Ovary (tissue), 9 donors: ENCODE data around the gene ABCA12. TPM values are rescaled to one million over a fixed set of nuclear protein-coding genes. Genes with fewer than 3 reads are reported as not detected.

Source experiments
- DNase-seq, 5 donors: peaks; one replicate each; pipeline ENCODE4 v3.0.0-alpha.2; 2019 to 2020
- H3K27ac ChIP-seq, 2 donors: fragments of 200-600 bp; one replicate each; pipeline versions ENCODE4 v1.5.1 to v1.8.0; 2019 to 2022
- H3K27me3 ChIP-seq: fragments of 200-600 bp; one replicate; pipeline ENCODE4 v1.8.0; 2022
- H3K36me3 ChIP-seq: fragments of 200-600 bp; sonication (generic); one replicate; pipeline ENCODE4 v1.5.1; 2019
- H3K4me1 ChIP-seq: one replicate; pipeline ENCODE4 v1.8.1; 2013; ENCODE audit warnings: mild to moderate bottlenecking, moderate library complexity; ENCODE audit not compliant: insufficient read depth
- H3K4me3 ChIP-seq: fragments of 200-600 bp; sonication (generic); one replicate; pipeline ENCODE4 v1.5.1; 2017
- H3K9me3 ChIP-seq, 2 donors: fragments of 200-600 bp in 1 of 2; sonication (generic) in 1 of 2; one replicate each; pipeline versions ENCODE4 v1.5.1 to v1.8.1; 2013 to 2019; ENCODE audit warnings: mild to moderate bottlenecking in 1 of 2, moderate library complexity in 1 of 2
- EP300 ChIP-seq: sonication (generic); formaldehyde crosslinking; IDR thresholded peaks from one replicate; pipeline ENCODE4 v1.6.1; 2017; ENCODE audit warnings: antibody characterized with exemption
- POLR2A ChIP-seq: fragments of 450-650 bp; IDR thresholded peaks from one replicate; pipeline ENCODE4 v1.6.1; 2017; ENCODE audit warnings: antibody characterized with exemption, mild to moderate bottlenecking, moderate library complexity
- WGBS, 3 donors: extraction: QIAGEN DNeasy Blood & Tissue Kit in 1 of 3; methylation state at CpG; one replicate each; pipeline versions ENCODE4 v1.1.5 to v1.1.7; 2013 to 2017; 5-methylcytosine and 5-hydroxymethylcytosine counted together
- intact Hi-C, 4 donors: fragments of 100-400 bp; cut with DNase I; formaldehyde crosslinking; loops; one replicate each; pipeline versions ENCODE4 v1.11.0 to v1.15.1; 2022 to 2023
- polyA plus RNA-seq, 2 donors: library from polyadenylated mRNA; stranded (reverse); fragments of 200-250 nt in 1 of 2; fragments of 350-450 nt in 1 of 2; fragmentation: Illumina TruSeq in 1 of 2; extraction: RNeasy Lipid Tissue Mini Kit (QIAGEN cat#74804) in 1 of 2; gene quantifications; one replicate each; pipeline ENCODE4 v1.2.3, GENCODE V29; 2013 to 2014
- total RNA-seq, 7 donors: library from RNA; depleted of rRNA in 2 of 7; stranded (reverse); fragments of >200 nt in 2 of 7; fragmentation: NEBNext Ultra II Directional in 3 of 7; extraction: Animal tissue kit (Norgen Biotek cat#: 25700) in 3 of 7; gene quantifications; one replicate each; pipeline versions ENCODE4 v1.1.0 to v1.2.4, GENCODE V29; 2016 to 2023
- TF ChIP-seq, protein P1 (sequence below), 3 donors: fragments of 450-650 bp in 2 of 3; fragments of 200-600 bp in 1 of 3; IDR thresholded peaks; one replicate each; pipeline versions ENCODE4 v1.5.1 to v1.8.0; 2016 to 2022; ENCODE audit warnings: antibody characterized with exemption in 3 of 3, mild to moderate bottlenecking in 1 of 3
- donor health status: DM: no; HTN: no; CAD: no; lungs with moderate emphysema.
- donor health status: DM: no; HTN: no; CAD: no.
- donor health status: Bipolar disorder and iron deficiency.
- donor health status: DM: yes; HTN: yes; CAD: no.
- donor health status: DM: no; HTN: no; CAD: no.
- donor health status: DM: yes; HTN: yes; CAD: no.

ABCA12 gene
- total and polyA plus RNA-seq, 9 donors, result 0.02 to 0.25 (median 0.10) TPM; not detected in 4

DNA sequence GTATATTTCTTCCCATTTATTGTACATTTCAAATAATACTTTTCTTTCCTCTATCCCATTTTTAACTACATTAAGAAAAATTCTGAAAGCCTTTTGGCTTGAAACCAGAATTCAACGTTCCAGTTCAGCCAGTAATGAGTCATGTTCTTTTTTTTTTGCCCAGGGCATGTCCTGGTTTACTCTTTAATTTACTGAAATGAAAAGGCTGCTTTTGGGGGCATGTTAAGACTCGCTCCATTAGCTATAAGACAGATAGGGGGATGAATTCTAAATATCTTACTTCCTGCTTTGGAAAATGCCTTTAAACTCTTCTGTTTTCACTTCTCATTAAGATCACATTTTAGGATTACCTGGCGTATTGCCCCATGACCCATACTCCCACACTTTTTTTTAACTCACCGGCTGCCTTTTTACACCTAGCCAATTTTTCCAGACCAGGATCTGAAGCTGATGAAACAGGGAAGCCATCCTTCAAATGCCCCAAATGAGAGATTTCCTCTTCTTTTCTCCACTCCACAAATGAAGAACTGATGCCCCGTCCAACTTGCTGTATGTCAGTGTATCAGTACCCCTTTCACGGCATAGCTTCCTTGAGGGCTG is 585 bp downstream of the ABCA12 start:
- intact Hi-C loops, result no loop called here
- Histone ChIP-seq H3K36me3 (no peaks in the 10 kb centered on the region), H3K27me3 (no peaks in the 10 kb centered on the region), H3K4me1 (no peaks in the 10 kb centered on the region), H3K27ac (no peak overlapping the region), H3K4me3 (no peak overlapping the region), H3K9me3 (no peaks in the 10 kb centered on the region)
- TF ChIP-seq EP300, result no peak
- no peak for TF ChIP-seq POLR2A
- TF ChIP-seq, protein P1, sequence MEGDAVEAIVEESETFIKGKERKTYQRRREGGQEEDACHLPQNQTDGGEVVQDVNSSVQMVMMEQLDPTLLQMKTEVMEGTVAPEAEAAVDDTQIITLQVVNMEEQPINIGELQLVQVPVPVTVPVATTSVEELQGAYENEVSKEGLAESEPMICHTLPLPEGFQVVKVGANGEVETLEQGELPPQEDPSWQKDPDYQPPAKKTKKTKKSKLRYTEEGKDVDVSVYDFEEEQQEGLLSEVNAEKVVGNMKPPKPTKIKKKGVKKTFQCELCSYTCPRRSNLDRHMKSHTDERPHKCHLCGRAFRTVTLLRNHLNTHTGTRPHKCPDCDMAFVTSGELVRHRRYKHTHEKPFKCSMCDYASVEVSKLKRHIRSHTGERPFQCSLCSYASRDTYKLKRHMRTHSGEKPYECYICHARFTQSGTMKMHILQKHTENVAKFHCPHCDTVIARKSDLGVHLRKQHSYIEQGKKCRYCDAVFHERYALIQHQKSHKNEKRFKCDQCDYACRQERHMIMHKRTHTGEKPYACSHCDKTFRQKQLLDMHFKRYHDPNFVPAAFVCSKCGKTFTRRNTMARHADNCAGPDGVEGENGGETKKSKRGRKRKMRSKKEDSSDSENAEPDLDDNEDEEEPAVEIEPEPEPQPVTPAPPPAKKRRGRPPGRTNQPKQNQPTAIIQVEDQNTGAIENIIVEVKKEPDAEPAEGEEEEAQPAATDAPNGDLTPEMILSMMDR (IDR thresholded peaks at IDR 0.05), result no peak
- no peak for DNase-seq
- 37 to 40% (median 39%) methylated on average over 6 of the region's 6 CpGs for WGBS, 3 donors

DNA sequence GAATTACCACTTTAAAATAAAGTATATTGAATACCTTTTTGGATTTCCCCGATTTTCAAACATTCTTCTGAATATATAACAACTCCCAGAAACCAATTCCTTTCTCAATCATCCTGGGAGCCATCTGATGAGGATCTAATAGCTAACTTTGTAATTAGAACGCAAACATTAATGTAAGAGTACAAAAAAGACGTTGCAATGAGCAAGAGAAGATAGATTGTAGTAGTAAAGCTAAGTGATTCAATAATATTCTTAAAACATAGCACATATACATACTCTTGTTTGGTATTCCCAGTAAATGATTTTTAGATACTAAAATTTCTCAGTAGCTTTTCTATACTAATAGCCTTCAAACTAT is 1.1 kb downstream of the ABCA12 start:
- Histone ChIP-seq H3K4me3 (no peak overlapping the region), H3K36me3 (no peaks in the 10 kb centered on the region), H3K9me3 (no peaks in the 10 kb centered on the region), H3K27ac (no peak overlapping the region), H3K27me3 (no peaks in the 10 kb centered on the region), H3K4me1 (no peaks in the 10 kb centered on the region)
- intact Hi-C loops, result no loop called here
- WGBS, 3 donors, result 66 to 77% (median 68%) methylated on average over 3 of the region's 3 CpGs
- TF ChIP-seq POLR2A, result no peak
- no peak for TF ChIP-seq EP300
- TF ChIP-seq, protein P1 (IDR thresholded peaks at IDR 0.05), result no peak
- DNase-seq, result no peak

DNA sequence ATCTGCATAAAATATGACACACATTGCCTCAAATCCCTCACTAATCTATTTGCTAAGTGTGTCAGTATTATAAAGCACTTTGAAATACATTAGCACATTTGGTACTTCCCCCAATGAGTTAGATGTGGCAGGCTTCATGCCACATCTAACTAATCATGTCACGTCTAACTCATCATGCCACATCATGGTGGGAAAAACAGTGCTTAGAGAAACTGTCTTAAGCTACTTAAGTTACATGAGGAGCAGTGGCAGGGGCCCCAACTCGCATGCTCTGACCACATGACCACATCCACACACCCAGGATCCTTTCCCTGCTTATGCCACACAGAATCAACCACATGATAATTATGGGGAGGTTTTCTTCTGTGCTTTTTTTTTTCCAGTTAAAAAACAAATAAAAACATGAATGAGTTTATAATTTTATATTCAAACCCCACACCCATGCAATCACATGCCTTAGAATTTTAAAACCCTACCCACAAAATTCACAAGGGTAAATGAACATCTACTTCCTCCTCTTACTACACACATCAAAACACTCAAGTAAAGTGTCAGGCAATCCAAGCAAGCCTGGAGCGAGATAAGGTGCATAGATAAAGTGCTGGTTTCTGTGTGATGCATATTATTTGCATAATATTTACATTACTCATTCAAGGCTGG is 1.6 kb downstream of the ABCA12 start:
- no peak for TF ChIP-seq POLR2A
- TF ChIP-seq, protein P1 (IDR thresholded peaks at IDR 0.05), result no peak
- TF ChIP-seq EP300, result no peak
- H3K4me3 ChIP-seq, result no peak overlapping the region
- no peaks in the 10 kb centered on the region for H3K4me1 ChIP-seq
- 53 to 67% (median 54%) methylated on average over 3 of the region's 3 CpGs for WGBS, 3 donors
- intact Hi-C loops, result no loop called here
- no peaks in the 10 kb centered on the region for H3K9me3 ChIP-seq
- no peaks in the 10 kb centered on the region for H3K27me3 ChIP-seq
- no peak overlapping the region for H3K27ac ChIP-seq
- H3K36me3 ChIP-seq, result no peaks in the 10 kb centered on the region
- DNase-seq, result no peak

DNA sequence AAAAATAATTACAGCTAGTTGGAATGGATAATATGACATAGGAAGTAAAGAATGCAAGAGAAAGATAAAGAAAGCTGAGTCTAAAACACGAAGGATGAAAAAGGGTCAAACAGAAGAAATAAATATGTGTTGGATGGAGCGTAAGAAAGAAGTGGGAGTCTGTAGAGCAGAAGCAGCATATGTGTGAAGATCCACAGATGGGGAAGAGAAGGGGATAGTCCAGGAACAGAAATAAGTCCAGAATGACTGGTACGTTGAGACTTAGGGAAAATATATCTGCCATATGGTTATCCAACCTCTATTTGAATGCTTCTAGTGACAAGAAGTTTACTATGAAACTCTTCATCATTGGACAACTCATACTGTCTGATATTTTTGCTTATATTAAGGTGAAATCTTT is 18.0 kb downstream of the ABCA12 start:
- no peaks in the 10 kb centered on the region for H3K9me3 ChIP-seq
- TF ChIP-seq POLR2A (no peak), EP300 (no peak)
- TF ChIP-seq, protein P1 (IDR thresholded peaks at IDR 0.05), result no peak
- H3K27me3 ChIP-seq, result no peaks in the 10 kb centered on the region
- H3K4me1 ChIP-seq, result no peaks in the 10 kb centered on the region
- H3K36me3 ChIP-seq, result no peaks in the 10 kb centered on the region
- DNase-seq, result no peak
- H3K27ac ChIP-seq, result no peak overlapping the region
- no peak overlapping the region for H3K4me3 ChIP-seq
- intact Hi-C loops, result no loop called here
- WGBS, 3 donors, result 62 to 63% (median 62%) methylated on average over 3 of the region's 3 CpGs
